Mucosa of descending colon (tissue), 3 donors: Measurements from ENCODE around the gene PCDHGB7. TPM values are rescaled to one million over a fixed set of nuclear protein-coding genes. Genes with fewer than 3 reads are reported as not detected.

ENCODE experiments used
- ATAC-seq: fragments of 200-7000 bp; cut with Tn5 transposase; one replicate; pipeline ENCODE4 v1.9.1; 2020; ENCODE audit warnings: mild to moderate bottlenecking, moderate library complexity
- DNase-seq, 3 donors: peaks; one replicate each; pipeline ENCODE4 v3.0.0-alpha.2; 2020
- H3K36me3 ChIP-seq: fragments of 200-600 bp; one replicate; pipeline ENCODE4 v1.8.0; 2021; ENCODE audit warnings: low read depth, mild to moderate bottlenecking
- H3K4me1 ChIP-seq: fragments of 200-600 bp; one replicate; pipeline ENCODE4 v1.8.0; 2021; ENCODE audit warnings: low read depth, mild to moderate bottlenecking
- H3K4me3 ChIP-seq: fragments of 200-600 bp; one replicate; pipeline ENCODE4 v1.8.0; 2021; ENCODE audit warnings: mild to moderate bottlenecking
- H3K9me3 ChIP-seq: fragments of 200-600 bp; one replicate; pipeline ENCODE4 v1.8.0; 2021; ENCODE audit warnings: mild to moderate bottlenecking
- intact Hi-C, 2 donors: fragments of 100-400 bp; cut with DNase I in 1 of 2; cut with micrococcal nuclease in 1 of 2; formaldehyde crosslinking; loops; one replicate each; pipeline versions ENCODE4 v1.11.0 to v1.11.1; 2022; cut with DNase I, micrococcal nuclease
- total RNA-seq, 3 donors: library from RNA; stranded (reverse); fragmentation: NEBNext Ultra II Directional in 2 of 3; extraction: Animal tissue kit (Norgen Biotek cat#: 25700) in 2 of 3; gene quantifications; one replicate each; pipeline versions ENCODE4 v1.2.1 to v1.2.4, GENCODE V29; 2021 to 2023
- TF ChIP-seq, protein P1 (sequence below): fragments of 200-600 bp; IDR thresholded peaks from one replicate; pipeline ENCODE4 v1.8.0; 2022; ENCODE audit warnings: antibody characterized with exemption, mild to moderate bottlenecking
- donor health status: DM: no; HTN: no; CAD: no; lungs with moderate emphysema.
- donor health status: DM: no; HTN: no; CAD: no.
- donor health status: DM: no; HTN: yes; CAD: no.

PCDHGB7 gene
- total RNA-seq, 3 donors from 2014 or later = 4.2 to 17.9 (median 4.5) TPM

DNA sequence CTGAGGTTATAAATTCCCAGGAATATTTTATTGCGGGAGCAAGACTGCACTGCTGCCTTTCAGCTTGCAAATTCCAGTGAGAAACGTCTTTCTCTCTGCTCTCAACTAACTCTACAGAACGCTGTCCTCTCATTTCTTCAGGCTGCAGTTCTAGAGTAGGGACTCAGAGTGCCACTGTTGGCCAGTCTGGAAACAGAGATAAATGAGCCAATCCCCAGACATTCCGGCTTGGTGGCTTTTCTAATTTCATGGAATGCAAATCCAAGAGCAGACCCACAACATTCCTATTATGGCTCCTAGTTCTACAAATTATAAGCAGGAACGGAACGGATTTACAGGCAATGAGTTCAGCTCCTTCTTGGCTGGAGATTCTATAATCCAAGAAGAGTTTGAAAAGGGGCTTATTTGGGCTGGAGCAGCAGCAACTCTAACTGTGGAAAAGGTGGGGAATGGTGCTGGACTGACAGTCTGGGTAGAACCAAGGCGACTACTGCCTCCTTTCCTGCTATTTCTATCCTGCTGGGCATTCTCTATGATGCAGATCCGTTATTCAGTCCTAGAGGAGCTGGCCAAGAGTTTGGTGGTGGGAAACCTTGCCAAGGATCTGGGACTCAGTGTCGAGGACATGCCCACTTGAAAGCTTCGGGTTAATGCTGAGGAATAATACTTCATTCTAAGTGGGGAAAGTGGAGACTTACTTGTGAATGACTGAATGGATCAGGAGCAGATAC is 22.1 kb downstream of the PCDHGB7 start:
- DNase-seq (no peak), ATAC-seq (no peak)
- H3K9me3 ChIP-seq = peaks cover 72% of the 10 kb centered on the region
- intact Hi-C loops = no loop called here
- no peaks in the 10 kb centered on the region for H3K4me1 ChIP-seq
- H3K4me3 ChIP-seq = no peak overlapping the region
- TF ChIP-seq, protein P1, sequence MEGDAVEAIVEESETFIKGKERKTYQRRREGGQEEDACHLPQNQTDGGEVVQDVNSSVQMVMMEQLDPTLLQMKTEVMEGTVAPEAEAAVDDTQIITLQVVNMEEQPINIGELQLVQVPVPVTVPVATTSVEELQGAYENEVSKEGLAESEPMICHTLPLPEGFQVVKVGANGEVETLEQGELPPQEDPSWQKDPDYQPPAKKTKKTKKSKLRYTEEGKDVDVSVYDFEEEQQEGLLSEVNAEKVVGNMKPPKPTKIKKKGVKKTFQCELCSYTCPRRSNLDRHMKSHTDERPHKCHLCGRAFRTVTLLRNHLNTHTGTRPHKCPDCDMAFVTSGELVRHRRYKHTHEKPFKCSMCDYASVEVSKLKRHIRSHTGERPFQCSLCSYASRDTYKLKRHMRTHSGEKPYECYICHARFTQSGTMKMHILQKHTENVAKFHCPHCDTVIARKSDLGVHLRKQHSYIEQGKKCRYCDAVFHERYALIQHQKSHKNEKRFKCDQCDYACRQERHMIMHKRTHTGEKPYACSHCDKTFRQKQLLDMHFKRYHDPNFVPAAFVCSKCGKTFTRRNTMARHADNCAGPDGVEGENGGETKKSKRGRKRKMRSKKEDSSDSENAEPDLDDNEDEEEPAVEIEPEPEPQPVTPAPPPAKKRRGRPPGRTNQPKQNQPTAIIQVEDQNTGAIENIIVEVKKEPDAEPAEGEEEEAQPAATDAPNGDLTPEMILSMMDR = no peak
- no peaks in the 10 kb centered on the region for H3K36me3 ChIP-seq

DNA sequence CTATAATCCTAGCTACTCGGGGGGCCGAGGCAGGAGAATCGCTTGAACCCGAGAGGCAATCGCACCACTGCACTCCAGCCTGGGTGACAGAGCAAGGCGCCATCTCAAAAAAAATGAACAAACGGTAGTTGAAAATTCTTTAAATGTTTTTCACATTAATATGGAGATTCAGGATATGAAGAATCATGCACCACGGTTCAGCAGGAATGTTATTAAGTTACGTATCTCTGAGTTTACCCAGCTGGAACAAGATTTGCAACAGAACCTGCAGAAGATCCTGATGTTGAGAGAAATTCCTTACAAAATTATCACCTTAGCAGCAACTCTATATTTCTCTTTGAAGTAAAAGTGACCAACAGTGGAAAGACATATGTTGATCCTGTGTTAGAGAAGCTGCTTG is 22.9 kb downstream of the PCDHGB7 start:
- Histone ChIP-seq H3K4me1 (no peaks in the 10 kb centered on the region), H3K36me3 (no peaks in the 10 kb centered on the region), H3K9me3 (peaks cover 74% of the 10 kb centered on the region), H3K4me3 (no peak overlapping the region)
- no peak for DNase-seq
- no peak for ATAC-seq
- TF ChIP-seq, protein P1 = no peak
- intact Hi-C loops = no loop called here

DNA sequence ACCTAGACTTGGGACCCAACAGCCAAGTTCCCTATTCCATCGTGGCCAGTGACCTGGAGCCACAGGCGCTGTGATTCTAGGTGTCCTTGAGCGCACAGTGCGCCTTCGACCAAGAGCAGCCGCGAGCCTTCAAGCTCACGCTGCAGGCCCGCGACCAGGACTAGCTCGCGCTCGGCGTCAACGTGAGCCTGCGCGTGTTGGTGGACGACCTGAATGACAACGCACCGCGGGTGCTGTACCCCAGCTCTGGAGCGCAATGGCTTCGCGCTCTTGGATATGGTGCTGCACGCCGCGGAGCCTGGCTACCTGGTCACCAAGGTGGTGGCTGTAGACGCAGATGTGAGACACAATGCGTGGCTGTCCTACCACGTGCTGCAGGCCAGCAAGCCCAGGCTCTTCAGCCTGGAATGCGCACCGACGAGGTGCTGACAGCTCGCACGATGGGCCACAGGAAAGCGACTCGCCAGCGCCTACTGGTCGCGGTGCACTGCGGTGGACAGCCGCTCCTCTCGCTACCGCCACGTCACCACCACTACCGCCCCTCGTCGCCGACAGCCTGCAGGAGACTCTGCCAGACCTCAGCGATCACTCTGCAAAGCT is 24.2 kb downstream of the PCDHGB7 start:
- Histone ChIP-seq H3K4me3 (no peak overlapping the region), H3K36me3 (no peaks in the 10 kb centered on the region), H3K9me3 (peaks cover 66% of the 10 kb centered on the region), H3K4me1 (no peaks in the 10 kb centered on the region)
- no peak for ATAC-seq
- TF ChIP-seq, protein P1 = no peak
- DNase-seq = no peak
- intact Hi-C loops = no loop called here

DNA sequence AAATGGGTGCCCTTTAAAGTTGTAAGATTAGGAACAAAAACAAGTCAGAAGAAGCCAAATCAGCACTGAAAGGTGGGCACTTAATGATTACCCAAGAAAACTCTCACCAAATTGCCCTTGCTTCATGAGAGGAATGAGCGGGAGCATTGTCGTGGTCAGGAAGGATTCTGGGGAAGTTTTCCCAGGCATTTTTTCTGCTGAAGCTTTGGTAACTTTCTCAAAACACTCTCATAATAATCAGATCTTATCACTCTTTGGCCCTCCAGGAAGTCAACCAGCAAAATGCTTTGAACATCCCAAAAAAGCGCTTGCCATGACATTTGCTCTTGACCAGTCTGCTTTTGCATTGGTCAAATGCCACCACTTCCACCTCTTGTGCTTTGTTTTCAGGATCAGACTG is 47.9 kb downstream of the PCDHGB7 start:
- no peaks in the 10 kb centered on the region for H3K9me3 ChIP-seq
- ATAC-seq = no peak
- TF ChIP-seq, protein P1 = no peak

More for the DNA sequence above, 47.9 kb downstream of the PCDHGB7 start:
- H3K4me1 ChIP-seq = no peaks in the 10 kb centered on the region
- DNase-seq = no peak
- no peaks in the 10 kb centered on the region for H3K36me3 ChIP-seq
- intact Hi-C loops = no loop called here
- H3K4me3 ChIP-seq = no peak overlapping the region

Other genes starting within 250 kb of the PCDHGB7 start
- 1 to 10 TPM in 1 of 3 donors, under 1 TPM in 1, not detected in 1; 0.55 to 2.5 TPM for gene PCDHB7, start 245.0 kb upstream of the PCDHGB7 start, total RNA-seq
- gene PCDHB8, start 239.9 kb upstream of the PCDHGB7 start, total RNA-seq = 1 to 10 TPM in 1 of 3 donors, under 1 TPM in 2; 0.12 to 2.1 (median 0.72) TPM
- 1 to 10 TPM in 1 of 3 donors, under 1 TPM in 2; 0.49 to 3.4 (median 0.89) TPM for gene PCDHB16, start 235.3 kb upstream of the PCDHGB7 start, total RNA-seq
- 1 to 10 TPM in 1 of 3 donors, under 1 TPM in 2; 0.26 to 2.4 (median 0.70) TPM for gene PCDHB9, start 230.5 kb upstream of the PCDHGB7 start, total RNA-seq
- 1 to 10 TPM in 1 of 3 donors, under 1 TPM in 2; 0.35 to 4.9 (median 0.60) TPM for gene PCDHB10, start 225.3 kb upstream of the PCDHGB7 start, total RNA-seq
- gene PCDHB11, start 218.1 kb upstream of the PCDHGB7 start, total RNA-seq = 1 to 10 TPM in 2 of 3 donors, under 1 TPM in 1; 0.55 to 5.8 (median 1.3) TPM
- gene PCDHB12, start 209.0 kb upstream of the PCDHGB7 start, total RNA-seq = 1 to 10 TPM in 1 of 3 donors, under 1 TPM in 2; 0.52 to 3.9 (median 0.67) TPM
- gene PCDHB13, start 203.8 kb upstream of the PCDHGB7 start, total RNA-seq = 1 to 10 TPM; 1.2 to 4.3 (median 1.9) TPM
- gene PCDHB14, start 194.3 kb upstream of the PCDHGB7 start, total RNA-seq = 1 to 10 TPM in 2 of 3 donors, under 1 TPM in 1; 0.98 to 6.1 (median 2.0) TPM
- 1 to 10 TPM in 2 of 3 donors, under 1 TPM in 1; 0.69 to 4.3 (median 1.2) TPM for gene PCDHB15, start 172.3 kb upstream of the PCDHGB7 start, total RNA-seq
- 1 to 10 TPM; 1.2 to 1.7 (median 1.5) TPM for gene SLC25A2, start 113.6 kb upstream of the PCDHGB7 start, total RNA-seq
- 10 to 100 TPM; 52.6 to 70.4 (median 56.9) TPM for gene TAF7, start 96.9 kb upstream of the PCDHGB7 start, total RNA-seq
- 1 to 10 TPM in 1 of 3 donors, under 1 TPM in 2; 0.35 to 1.6 (median 0.43) TPM for gene PCDHGA1, start 87.2 kb upstream of the PCDHGB7 start, total RNA-seq
- 1 to 10 TPM in 1 of 3 donors, under 1 TPM in 2; 0.41 to 3.8 (median 0.51) TPM for gene PCDHGA2, start 78.9 kb upstream of the PCDHGB7 start, total RNA-seq
- 1 to 10 TPM in 1 of 3 donors, under 1 TPM in 2; 0.24 to 2.2 (median 0.43) TPM for gene PCDHGA3, start 73.8 kb upstream of the PCDHGB7 start, total RNA-seq
- 1 to 10 TPM; 1.0 to 4.1 (median 1.2) TPM for gene PCDHGB1, start 67.6 kb upstream of the PCDHGB7 start, total RNA-seq
- gene PCDHGA4, start 62.7 kb upstream of the PCDHGB7 start, total RNA-seq = 1 to 10 TPM in 2 of 3 donors, under 1 TPM in 1; 0.90 to 4.6 (median 1.2) TPM
- 1 to 10 TPM; 1.5 to 5.7 (median 2.8) TPM for gene PCDHGB2, start 57.7 kb upstream of the PCDHGB7 start, total RNA-seq
- gene PCDHGA5, start 53.5 kb upstream of the PCDHGB7 start, total RNA-seq = 1 to 10 TPM; 1.2 to 4.2 (median 1.2) TPM
- 1 to 10 TPM; 2.0 to 6.3 (median 2.0) TPM for gene PCDHGB3, start 47.4 kb upstream of the PCDHGB7 start, total RNA-seq
- 1 to 10 TPM; 1.6 to 6.7 (median 1.9) TPM for gene PCDHGA6, start 43.8 kb upstream of the PCDHGB7 start, total RNA-seq
- 1 to 10 TPM; 1.0 to 5.6 (median 1.7) TPM for gene PCDHGA7, start 34.9 kb upstream of the PCDHGB7 start, total RNA-seq
- 1 to 10 TPM in 2 of 3 donors, under 1 TPM in 1; 0.65 to 5.3 (median 1.2) TPM for gene PCDHGB4, start 30.0 kb upstream of the PCDHGB7 start, total RNA-seq
- 1 to 10 TPM in 1 of 3 donors, under 1 TPM in 2; 0.78 to 3.8 (median 0.87) TPM for gene PCDHGA8, start 25.0 kb upstream of the PCDHGB7 start, total RNA-seq
- 1 to 10 TPM; 3.1 to 9.8 (median 5.6) TPM for gene PCDHGB5, start 19.7 kb upstream of the PCDHGB7 start, total RNA-seq
- 1 to 10 TPM; 2.6 to 6.7 (median 3.2) TPM for gene PCDHGA9, start 14.9 kb upstream of the PCDHGB7 start, total RNA-seq
- gene PCDHGB6, start 9.7 kb upstream of the PCDHGB7 start, total RNA-seq = 1 to 10 TPM; 2.3 to 8.5 (median 2.8) TPM
- gene PCDHGA10, start 4.7 kb upstream of the PCDHGB7 start, total RNA-seq = 1 to 10 TPM; 3.5 to 6.1 (median 4.7) TPM
- 1 to 10 TPM; 1.8 to 5.6 (median 2.6) TPM for gene PCDHGA11, start 3.4 kb downstream of the PCDHGB7 start, total RNA-seq
- gene PCDHGA12, start 12.8 kb downstream of the PCDHGB7 start, total RNA-seq = 1 to 10 TPM; 2.6 to 5.5 (median 3.0) TPM
- 10 to 100 TPM; 12.1 to 50.5 (median 24.5) TPM for gene PCDHGC3, start 58.3 kb downstream of the PCDHGB7 start, total RNA-seq
- gene PCDHGC4, start 67.4 kb downstream of the PCDHGB7 start, total RNA-seq = 1 to 10 TPM in 2 of 3 donors, under 1 TPM in 1; 0.75 to 2.6 (median 1.6) TPM
- gene PCDHGC5, start 71.4 kb downstream of the PCDHGB7 start, total RNA-seq = 1 to 10 TPM in 1 of 3 donors, under 1 TPM in 2; 0.61 to 2.6 (median 0.89) TPM
- 10 to 100 TPM; 53.3 to 87.7 (median 82.7) TPM for gene DIAPH1, start 201.3 kb downstream of the PCDHGB7 start, total RNA-seq
- gene HDAC3, start 219.2 kb downstream of the PCDHGB7 start, total RNA-seq = 10 to 100 TPM; 45.1 to 47.0 (median 45.8) TPM
- gene RELL2, start 219.3 kb downstream of the PCDHGB7 start, total RNA-seq = 1 to 10 TPM; 2.3 to 3.9 (median 3.3) TPM
- gene FCHSD1, start 233.7 kb downstream of the PCDHGB7 start, total RNA-seq = 10 to 100 TPM; 16.3 to 23.3 (median 17.6) TPM